Left renal pelvis (tissue), 4 donors: Measurements from ENCODE around the gene FXYD6. TPM values are rescaled to one million over a fixed set of nuclear protein-coding genes. Genes with fewer than 3 reads are reported as not detected.
"Not testable (repeated sequence)": the region's sequence is repeated elsewhere in the genome, so short reads cannot be mapped to it uniquely, and the experiment has no call there.

Source experiments
- DNase-seq, 4 donors: peaks; one replicate each; pipeline ENCODE4 v3.0.0-alpha.2; 2013; ENCODE audit warnings: low read depth in 4 of 4, low spot score in 3 of 4
- polyA plus RNA-seq, 4 donors: library from polyadenylated mRNA; unstranded; fragments of 120-200 nt; gene quantifications; one replicate each; pipeline ENCODE4 v1.2.1, GENCODE V29; 2013; ENCODE audit not compliant: insufficient read length in 4 of 4

Gene FXYD6
- 100 to 1,000 TPM in 3 of 4 donors, 10 to 100 TPM in 1; 99.6 to 132 (median 126) TPM for polyA plus RNA-seq

- DNase-seq = peak; percentile 70 to 76 (median 74)
These were observed at the start of gene FXYD6 for GRCh38 chr11:117876341-117877119. FXYD6 (minus strand) TSS chr11:117876658; CDS start chr11:117842776, 33,882 bp downstream.

- not testable (repeated sequence) for DNase-seq
These were observed 49.7 kb upstream of the FXYD6 start for GRCh38 chr11:117926166-117926565.

- no peak for DNase-seq
These were observed 48.9 kb upstream of the FXYD6 start for GRCh38 chr11:117925198-117925925.

- DNase-seq = no peak
These were observed 48.2 kb upstream of the FXYD6 start for GRCh38 chr11:117924631-117925170.

- no peak for DNase-seq
These were observed 47.3 kb upstream of the FXYD6 start for GRCh38 chr11:117923773-117924172.

- no peak for DNase-seq
These were observed 46.8 kb upstream of the FXYD6 start for GRCh38 chr11:117923275-117923674.

- no peak for DNase-seq
These were observed 45.4 kb upstream of the FXYD6 start for GRCh38 chr11:117921893-117922292.

GRCh38 chr11:117921456-117921855, 45.0 kb upstream of the FXYD6 start:
- DNase-seq = no peak

- no peak for DNase-seq
These were observed 43.3 kb upstream of the FXYD6 start for GRCh38 chr11:117919781-117920221.

- no peak for DNase-seq
These were observed 42.9 kb upstream of the FXYD6 start for GRCh38 chr11:117919341-117919740.

GRCh38 chr11:117918366-117919255, 42.2 kb upstream of the FXYD6 start:
- no peak for DNase-seq

- DNase-seq = no peak
These were observed 41.2 kb upstream of the FXYD6 start for GRCh38 chr11:117917591-117918151.

- no peak for DNase-seq
These were observed 40.5 kb upstream of the FXYD6 start for GRCh38 chr11:117916956-117917355.

- DNase-seq = no peak
These were observed 39.3 kb upstream of the FXYD6 start for GRCh38 chr11:117915672-117916235.

GRCh38 chr11:117914991-117915618, 38.6 kb upstream of the FXYD6 start:
- DNase-seq = no peak

- DNase-seq = no peak
These were observed 37.9 kb upstream of the FXYD6 start for GRCh38 chr11:117914398-117914761.

- no peak for DNase-seq
These were observed 37.4 kb upstream of the FXYD6 start for GRCh38 chr11:117913736-117914397.

- DNase-seq = no peak
These were observed 36.0 kb upstream of the FXYD6 start for GRCh38 chr11:117912497-117912896.

- DNase-seq = no peak
These were observed 35.2 kb upstream of the FXYD6 start for GRCh38 chr11:117911694-117912093.
